Activated CD4-positive, alpha-beta T cell treated with anti-CD3 and anti-CD28 coated beads, Interleukin-2, amount 10 ng/mL, durations not matched to agents 7 days and 5 days (primary cell): ENCODE results near the gene PIGH. TPM values are rescaled to one million over a fixed set of nuclear protein-coding genes. Genes with fewer than 3 reads are reported as not detected.
"Not testable (repeated sequence)": the region's sequence is repeated elsewhere in the genome, so short reads cannot be mapped to it uniquely, and the experiment has no call there.

Experiments
- CTCF ChIA-PET: fragments of 350-600 bp; sonication (Branson Sonifier 250); formaldehyde crosslinking; loops from one replicate; lab custom pipeline; 2021; ENCODE audit warnings: antibody characterized with exemption; lab: Charles Lee
- POLR2A ChIA-PET: fragments of 350-600 bp; sonication (Branson Sonifier 250); formaldehyde crosslinking; loops from one replicate; lab custom pipeline; 2021; ENCODE audit warnings: antibody characterized with exemption; lab: Charles Lee
- DNase-seq: peaks from one replicate; pipeline ENCODE4 v3.0.0-alpha.2; 2020
- H3K27ac Mint-ChIP-seq: one replicate; pipeline ENCODE4 v1.8.0; 2021; ENCODE audit warnings: mild to moderate bottlenecking, moderate library complexity, mixed read lengths
- H3K27me3 Mint-ChIP-seq: one replicate; pipeline ENCODE4 v1.8.0; 2021; ENCODE audit warnings: mixed read lengths
- H3K36me3 Mint-ChIP-seq: one replicate; pipeline ENCODE4 v1.8.0; 2021; ENCODE audit warnings: low read depth, mixed read lengths
- H3K4me1 Mint-ChIP-seq: one replicate; pipeline ENCODE4 v1.8.0; 2021; ENCODE audit warnings: mixed read lengths
- H3K4me3 Mint-ChIP-seq: one replicate; pipeline ENCODE4 v1.8.0; 2021; ENCODE audit warnings: mild to moderate bottlenecking, moderate library complexity, mixed read lengths
- H3K9me3 Mint-ChIP-seq: one replicate; pipeline ENCODE4 v1.8.0; 2021; ENCODE audit warnings: mixed read lengths
- total RNA-seq, 2 experiments: library from RNA; stranded (reverse); gene quantifications; one replicate each; pipeline ENCODE4 v1.2.3, GENCODE V29; 2021

Gene PIGH
- total RNA-seq, 2 experiments from 2014 or later: 17.4 to 18.5 TPM

DNA sequence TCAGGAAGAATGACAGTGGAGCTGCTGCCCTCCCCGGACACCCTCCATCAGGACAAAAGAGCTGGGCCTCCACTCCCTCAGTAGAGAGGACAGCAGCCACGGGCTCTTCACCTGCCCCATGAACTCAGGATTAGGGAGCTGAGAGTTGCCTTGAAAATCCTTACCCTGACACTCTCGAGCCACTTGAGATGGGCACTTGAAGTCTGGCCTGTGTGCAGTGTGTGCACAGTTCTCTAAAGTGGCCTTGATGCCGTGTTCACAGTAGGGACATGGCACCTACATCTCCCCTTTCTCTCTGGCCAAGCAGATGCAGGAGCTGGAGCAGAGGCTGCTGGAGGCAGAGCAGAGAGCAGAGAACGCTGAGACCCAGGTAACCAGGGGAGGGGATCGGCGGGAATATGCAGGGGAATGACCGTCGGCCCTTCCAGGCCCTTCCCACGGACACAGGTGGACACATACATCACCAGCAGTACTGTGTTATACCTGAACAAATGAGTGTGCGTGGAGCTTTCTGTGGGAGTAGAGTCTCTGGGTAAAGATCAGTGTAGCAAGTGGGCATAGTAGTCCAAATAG, 44.5 kb downstream of the PIGH start:
- ChIA-PET CTCF (interaction anchor here (1.2 to 3.2 kb wide), 4 partner anchors 16 to 149 kb away, joined by 3 to 11 read pairs (median 6); no protein-coding TSS in a partner anchor), POLR2A (no interaction called here)
- DNase-seq: no peak
- Mint-ChIP-seq H3K27me3 (peaks cover 3% of the 10 kb centered on the region), H3K4me3 (no peak overlapping the region), H3K36me3 (no peaks in the 10 kb centered on the region), H3K4me1 (no peaks in the 10 kb centered on the region), H3K27ac (no peak overlapping the region), H3K9me3 (no peaks in the 10 kb centered on the region)

GRCh38 chr14:67554341-67554740, 45.7 kb downstream of the PIGH start:
- no peaks in the 10 kb centered on the region for H3K36me3 Mint-ChIP-seq
- no peak for DNase-seq
- ChIA-PET CTCF (interaction anchor here (0.6 to 1.3 kb wide), 3 partner anchors 17 to 809 kb away, joined by 3 to 6 read pairs (median 3); no protein-coding TSS in a partner anchor), POLR2A (no interaction called here)
- no peaks in the 10 kb centered on the region for H3K9me3 Mint-ChIP-seq
- no peak overlapping the region for H3K27ac Mint-ChIP-seq
- H3K27me3 Mint-ChIP-seq: peaks cover 3% of the 10 kb centered on the region
- no peaks in the 10 kb centered on the region for H3K4me1 Mint-ChIP-seq
- H3K4me3 Mint-ChIP-seq: no peak overlapping the region

DNA sequence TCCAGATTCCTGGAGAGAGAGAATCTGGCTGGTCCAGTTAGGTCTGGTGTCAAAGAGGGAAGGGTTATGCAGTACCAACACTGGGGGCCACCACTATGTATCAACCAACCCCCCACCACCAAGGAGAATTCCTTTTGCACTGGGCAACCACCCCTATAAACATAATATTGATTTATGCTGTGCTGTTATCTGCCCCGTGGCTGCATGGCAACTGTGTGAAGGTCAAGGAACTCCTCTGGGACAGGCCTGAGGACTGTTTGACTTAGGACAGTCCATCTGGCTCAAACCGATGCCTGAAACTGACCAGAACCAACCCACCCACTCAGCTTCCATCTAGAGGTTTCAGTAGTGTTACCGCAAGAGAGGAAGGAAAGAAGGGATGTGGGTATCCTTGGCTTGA, 46.5 kb downstream of the PIGH start:
- ChIA-PET CTCF (no interaction called here), POLR2A (no interaction called here)
- Mint-ChIP-seq H3K4me3 (no peak overlapping the region), H3K27ac (no peak overlapping the region), H3K9me3 (no peaks in the 10 kb centered on the region), H3K27me3 (peaks cover 3% of the 10 kb centered on the region), H3K4me1 (no peaks in the 10 kb centered on the region), H3K36me3 (no peaks in the 10 kb centered on the region)
- no peak for DNase-seq

DNA sequence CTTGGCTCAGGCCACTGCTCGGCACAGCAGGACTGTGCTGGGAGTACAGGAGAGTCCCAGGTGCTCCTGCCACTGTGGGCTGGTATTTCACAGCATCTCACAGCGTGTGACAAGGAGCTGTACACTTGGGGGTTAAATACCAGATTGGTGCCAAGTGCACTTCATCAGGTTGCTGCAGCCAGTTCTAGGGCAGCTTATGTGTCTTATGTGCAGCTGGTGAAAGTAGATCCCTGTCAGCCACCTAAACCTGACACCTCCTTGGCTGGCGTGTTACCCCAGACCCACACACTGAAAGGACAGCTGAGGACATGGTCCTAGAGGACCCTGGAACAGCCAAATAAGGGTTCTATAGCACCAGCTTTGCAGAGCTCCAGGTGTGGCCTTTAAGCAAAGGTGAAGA, 48.1 kb downstream of the PIGH start:
- H3K36me3 Mint-ChIP-seq: no peaks in the 10 kb centered on the region
- no peaks in the 10 kb centered on the region for H3K9me3 Mint-ChIP-seq
- no peaks in the 10 kb centered on the region for H3K27me3 Mint-ChIP-seq

DNA sequence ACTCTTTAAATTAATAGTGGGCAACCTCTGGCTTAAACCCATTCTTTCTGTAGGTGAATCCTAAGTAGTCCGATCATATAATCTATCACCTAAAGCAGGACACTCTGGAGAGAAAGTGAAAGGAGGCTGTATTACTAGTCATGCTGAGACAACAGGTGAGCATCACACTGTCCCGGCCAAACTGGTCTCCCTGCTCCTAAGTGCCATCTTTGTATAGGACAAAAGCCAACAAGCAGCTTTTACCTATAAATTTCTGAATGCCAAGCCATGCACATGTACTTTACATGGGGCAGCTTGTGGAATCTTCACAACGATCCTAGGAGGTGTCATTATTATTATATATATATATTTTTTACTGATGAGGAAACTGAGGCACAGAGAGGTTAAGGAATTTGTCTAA, 48.9 kb downstream of the PIGH start:
- Mint-ChIP-seq H3K27ac (no peak overlapping the region), H3K36me3 (no peaks in the 10 kb centered on the region)

More for the DNA sequence above, 48.1 kb downstream of the PIGH start:
- Mint-ChIP-seq H3K4me1 (no peaks in the 10 kb centered on the region), H3K4me3 (no peak overlapping the region), H3K27ac (no peak overlapping the region)
- ChIA-PET POLR2A (no interaction called here), CTCF (interaction anchor here (0.5 to 0.7 kb wide), 2 partner anchors 27 to 163 kb away, joined by 3 to 4 read pairs; no protein-coding TSS in a partner anchor)
- DNase-seq: no peak

DNA sequence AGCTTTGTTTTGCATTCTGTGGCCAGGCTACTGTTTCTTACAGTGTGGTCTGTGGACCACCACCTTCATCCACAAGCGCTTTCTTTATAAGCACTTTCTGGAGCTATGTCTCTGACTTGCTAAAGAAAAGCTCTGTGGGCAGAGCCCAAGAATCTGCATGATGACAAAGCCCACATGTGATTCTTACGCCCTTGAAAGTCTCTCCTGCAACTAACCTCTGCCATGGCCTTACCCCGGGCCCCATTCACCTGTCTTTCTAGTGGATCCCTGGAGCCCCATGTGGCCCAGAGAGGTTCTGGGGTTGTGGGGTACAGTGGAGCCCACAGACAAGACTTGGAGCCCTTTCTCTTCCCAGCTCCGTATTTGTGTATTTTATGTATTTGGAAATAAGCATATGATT, 50.3 kb downstream of the PIGH start:
- DNase-seq: no peak
- Mint-ChIP-seq H3K4me3 (no peak overlapping the region), H3K27ac (no peak overlapping the region), H3K36me3 (no peaks in the 10 kb centered on the region), H3K27me3 (peaks cover 5% of the 10 kb centered on the region), H3K4me1 (no peaks in the 10 kb centered on the region), H3K9me3 (peaks cover 3% of the 10 kb centered on the region)
- ChIA-PET CTCF (interaction anchor here (1.3 to 1.9 kb wide), 3 partner anchors 11 to 28 kb away, joined by 3 to 7 read pairs (median 3); no protein-coding TSS in a partner anchor), POLR2A (no interaction called here)

More for the DNA sequence above, 48.9 kb downstream of the PIGH start:
- H3K4me1 Mint-ChIP-seq: no peaks in the 10 kb centered on the region
- no peak overlapping the region for H3K4me3 Mint-ChIP-seq
- ChIA-PET POLR2A (no interaction called here), CTCF (no interaction called here)
- no peak for DNase-seq
- no peaks in the 10 kb centered on the region for H3K9me3 Mint-ChIP-seq
- no peaks in the 10 kb centered on the region for H3K27me3 Mint-ChIP-seq

GRCh38 chr14:67547224-67547780, 52.8 kb downstream of the PIGH start:
- Mint-ChIP-seq H3K4me1 (no peaks in the 10 kb centered on the region), H3K27ac (no peak overlapping the region), H3K4me3 (no peak overlapping the region), H3K9me3 (peaks cover 6% of the 10 kb centered on the region), H3K27me3 (peaks cover 23% of the 10 kb centered on the region), H3K36me3 (no peaks in the 10 kb centered on the region)
- CTCF ChIA-PET: no interaction called here
- POLR2A ChIA-PET: no interaction called here
- DNase-seq: no peak

DNA sequence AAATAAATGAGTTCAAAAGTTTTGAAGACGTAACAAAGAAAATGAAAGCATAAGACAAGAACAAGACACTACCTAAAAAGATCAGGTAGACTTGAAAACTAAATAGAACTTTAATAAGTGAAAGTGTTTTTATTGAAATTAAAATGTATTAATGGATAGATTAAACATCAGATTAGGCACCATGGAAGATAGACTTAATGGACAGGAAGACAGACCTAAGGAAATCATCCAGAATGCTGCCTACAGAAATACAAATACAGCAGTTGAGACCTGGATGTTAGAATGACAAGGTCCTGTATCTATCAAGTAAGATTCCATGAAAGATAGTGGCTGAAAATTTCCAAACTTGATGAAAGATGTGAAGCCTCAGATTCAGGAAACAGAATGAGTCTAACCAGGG, 55.5 kb downstream of the PIGH start:
- Mint-ChIP-seq H3K27ac (no peak overlapping the region), H3K4me3 (no peak overlapping the region), H3K9me3 (peaks cover 6% of the 10 kb centered on the region), H3K36me3 (no peaks in the 10 kb centered on the region), H3K27me3 (peaks cover 34% of the 10 kb centered on the region), H3K4me1 (peaks cover 9% of the 10 kb centered on the region)
- DNase-seq: no peak
- POLR2A ChIA-PET: no interaction called here
- CTCF ChIA-PET: no interaction called here

- peaks cover 45% of the 10 kb centered on the region for H3K27me3 Mint-ChIP-seq
- POLR2A ChIA-PET, H3K4me1 Mint-ChIP-seq, H3K27ac Mint-ChIP-seq, H3K9me3 Mint-ChIP-seq, H3K4me3 Mint-ChIP-seq, H3K36me3 Mint-ChIP-seq, DNase-seq: not testable (repeated sequence)
- CTCF ChIA-PET: interaction anchor here (1.2 to 2.0 kb wide), 2 partner anchors 17 to 29 kb away, joined by 3 to 6 read pairs; no protein-coding TSS in a partner anchor
These were observed 57.4 kb downstream of the PIGH start for GRCh38 chr14:67542620-67543019.

GRCh38 chr14:67541448-67542387, 58.4 kb downstream of the PIGH start:
- POLR2A ChIA-PET: no interaction called here
- no peak overlapping the region for H3K27ac Mint-ChIP-seq

More at GRCh38 chr14:67541448-67542387, 58.4 kb downstream of the PIGH start:
- peak overlapping the region; percentile 49 for H3K4me3 Mint-ChIP-seq
- no peaks in the 10 kb centered on the region for H3K36me3 Mint-ChIP-seq
- no peak for DNase-seq
- H3K4me1 Mint-ChIP-seq: peaks cover 9% of the 10 kb centered on the region
- peaks cover 45% of the 10 kb centered on the region for H3K27me3 Mint-ChIP-seq
- peaks cover 6% of the 10 kb centered on the region for H3K9me3 Mint-ChIP-seq
- CTCF ChIA-PET: interaction anchor here (1.0 to 2.0 kb wide), 3 partner anchors 14 to 163 kb away, joined by 3 to 6 read pairs (median 3); no protein-coding TSS in a partner anchor
